GM12873 (cell line): ENCODE data around the gene ZNF2.

Experiments
- TF ChIP-seq, protein P1 (sequence below): IDR thresholded peaks from 2 replicates; pipeline ENCODE4 v1.5.1; 2012; ENCODE audit warnings: low read depth, mild to moderate bottlenecking, moderate library complexity, low read length, control low read depth; ENCODE audit not compliant: insufficient read depth; ENCODE audit errors: missing control alignments

The ZNF2 gene

DNA sequence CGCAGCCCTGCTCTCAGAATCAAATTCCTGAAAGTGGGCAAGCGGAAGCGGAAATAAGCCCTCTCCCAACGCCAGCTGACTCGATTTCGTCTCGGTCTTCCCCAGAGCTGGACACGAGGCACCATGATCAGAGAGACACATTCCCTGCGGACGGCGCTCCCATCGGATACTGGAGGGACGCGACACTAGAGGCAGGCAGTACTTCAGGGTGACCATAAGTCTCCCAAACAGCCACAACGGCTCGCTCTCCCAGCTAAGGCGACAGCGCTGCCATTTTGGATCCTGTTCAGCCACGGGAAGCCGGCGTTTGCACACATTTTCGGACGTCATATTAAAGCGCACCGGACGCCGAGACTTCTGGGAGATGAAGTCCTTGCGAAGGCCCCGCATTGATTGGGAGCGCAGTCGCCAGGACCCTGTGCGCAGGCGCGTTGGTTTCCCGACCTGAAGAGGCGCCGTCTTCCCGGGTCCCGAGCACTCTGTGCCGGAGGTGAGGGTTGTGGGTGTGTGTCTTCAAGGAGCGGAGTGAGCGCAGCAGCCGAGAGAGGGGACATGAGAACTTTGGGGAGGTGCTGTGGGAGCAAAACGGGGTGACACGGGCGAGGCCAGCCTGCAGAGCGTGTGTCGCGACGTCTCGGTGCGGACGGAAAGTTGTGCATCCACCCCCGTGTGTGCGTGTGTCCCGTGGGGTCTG is at the start of gene ZNF2:
TSS of gene ZNF2 (plus strand) at position 439 of the 694 bp plus-strand sequence. CDS start 10,418 bp downstream, outside the sequence.
- TF ChIP-seq, protein P1, sequence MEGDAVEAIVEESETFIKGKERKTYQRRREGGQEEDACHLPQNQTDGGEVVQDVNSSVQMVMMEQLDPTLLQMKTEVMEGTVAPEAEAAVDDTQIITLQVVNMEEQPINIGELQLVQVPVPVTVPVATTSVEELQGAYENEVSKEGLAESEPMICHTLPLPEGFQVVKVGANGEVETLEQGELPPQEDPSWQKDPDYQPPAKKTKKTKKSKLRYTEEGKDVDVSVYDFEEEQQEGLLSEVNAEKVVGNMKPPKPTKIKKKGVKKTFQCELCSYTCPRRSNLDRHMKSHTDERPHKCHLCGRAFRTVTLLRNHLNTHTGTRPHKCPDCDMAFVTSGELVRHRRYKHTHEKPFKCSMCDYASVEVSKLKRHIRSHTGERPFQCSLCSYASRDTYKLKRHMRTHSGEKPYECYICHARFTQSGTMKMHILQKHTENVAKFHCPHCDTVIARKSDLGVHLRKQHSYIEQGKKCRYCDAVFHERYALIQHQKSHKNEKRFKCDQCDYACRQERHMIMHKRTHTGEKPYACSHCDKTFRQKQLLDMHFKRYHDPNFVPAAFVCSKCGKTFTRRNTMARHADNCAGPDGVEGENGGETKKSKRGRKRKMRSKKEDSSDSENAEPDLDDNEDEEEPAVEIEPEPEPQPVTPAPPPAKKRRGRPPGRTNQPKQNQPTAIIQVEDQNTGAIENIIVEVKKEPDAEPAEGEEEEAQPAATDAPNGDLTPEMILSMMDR: no peak

DNA sequence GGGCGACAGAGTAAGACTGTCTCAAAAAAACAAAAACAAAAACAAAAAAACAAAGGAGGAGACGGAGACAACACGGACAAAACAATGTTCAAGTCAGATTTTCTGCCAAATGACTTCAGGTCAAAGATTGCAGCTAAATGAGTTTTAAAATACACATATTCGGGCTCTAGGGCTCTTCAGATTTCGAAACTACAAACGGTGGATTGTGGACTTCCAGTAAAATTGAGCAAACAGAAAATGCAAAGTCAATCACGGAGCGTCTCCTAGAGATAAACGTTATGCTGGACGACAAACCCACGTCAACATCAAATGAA is 44.6 kb upstream of the ZNF2 start:
- TF ChIP-seq, protein P1: no peak

DNA sequence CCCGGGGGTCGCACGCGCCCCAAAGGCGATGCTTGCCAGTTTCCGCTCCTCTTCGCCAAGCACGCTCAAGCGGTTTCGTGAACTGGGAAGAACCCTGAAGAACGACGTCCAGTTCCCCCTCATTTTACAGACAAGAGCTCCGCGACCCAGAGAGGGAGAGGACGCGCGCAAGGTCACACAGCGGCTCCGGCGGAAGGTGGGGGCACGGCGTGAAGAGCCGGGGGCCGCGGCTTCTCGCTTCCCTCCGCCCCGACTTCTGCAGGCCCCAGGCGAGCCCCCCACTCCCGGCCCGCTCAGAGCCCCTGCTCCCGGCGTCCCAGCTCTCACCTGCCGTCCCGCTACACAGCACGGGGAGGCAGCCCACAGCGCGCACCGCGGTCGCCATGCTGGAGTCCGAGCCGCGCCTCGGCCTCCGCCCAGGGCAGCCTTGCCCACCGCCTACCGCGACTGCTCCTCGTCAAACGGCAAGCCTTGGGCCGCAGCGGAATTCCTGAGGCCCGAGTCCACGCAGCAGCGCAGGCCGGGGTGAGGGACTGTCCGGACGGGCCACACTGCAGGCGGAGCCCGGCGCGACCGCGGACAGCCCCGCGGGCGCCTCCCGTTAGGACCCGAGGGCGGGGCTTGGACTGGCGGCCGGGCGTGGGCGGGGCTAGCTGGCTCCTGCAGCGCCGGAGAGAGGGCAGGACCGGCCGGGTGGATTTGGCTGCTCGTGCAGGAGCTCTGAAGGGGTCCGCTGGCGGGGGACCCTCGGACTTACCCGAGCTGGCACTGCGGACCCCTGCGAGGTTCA is 44.0 kb upstream of the ZNF2 start, which contains the start of gene MRPS5:
TSS of gene MRPS5 (minus strand) at position 402 of the 790 bp plus-strand sequence. CDS start at position 385, 17 bp downstream.
- TF ChIP-seq, protein P1: no peak

DNA sequence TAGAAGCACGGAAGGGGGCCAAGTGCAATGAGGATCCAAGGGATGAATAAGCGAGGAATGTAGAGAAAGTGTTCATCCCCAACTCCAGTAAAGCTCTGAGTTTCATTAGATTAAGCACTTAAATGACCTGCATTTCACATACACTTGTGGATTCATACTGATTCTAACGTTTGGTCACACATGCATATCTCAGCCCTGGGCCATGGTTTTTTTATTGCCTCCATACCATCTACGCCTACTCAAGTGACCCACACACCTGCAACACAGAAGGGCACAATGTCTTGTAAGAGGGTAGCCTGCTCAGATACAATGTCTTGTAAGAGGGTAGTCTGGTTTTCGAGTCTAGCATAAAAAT is 43.4 kb upstream of the ZNF2 start:
- TF ChIP-seq, protein P1: no peak

DNA sequence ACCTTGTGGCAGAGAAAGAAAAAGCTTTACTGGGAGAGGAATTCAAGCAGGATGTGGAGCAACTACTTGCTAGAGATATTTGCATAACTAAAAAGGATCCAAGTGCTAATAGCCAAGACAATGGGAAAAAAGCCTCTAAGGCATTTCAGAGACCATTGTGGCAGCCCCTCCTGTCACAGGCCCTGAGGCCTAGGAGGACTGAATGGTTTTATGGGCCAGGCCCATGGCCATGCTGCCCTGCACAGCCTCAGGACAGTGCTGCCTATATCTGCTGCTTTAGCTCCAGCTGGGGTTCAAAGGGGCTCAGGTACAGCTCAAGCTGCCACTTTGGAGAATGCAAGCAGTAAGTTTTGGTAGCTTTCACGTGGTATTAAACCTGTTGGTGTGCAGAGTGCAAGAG is 26.9 kb upstream of the ZNF2 start:
- TF ChIP-seq, protein P1: no peak

DNA sequence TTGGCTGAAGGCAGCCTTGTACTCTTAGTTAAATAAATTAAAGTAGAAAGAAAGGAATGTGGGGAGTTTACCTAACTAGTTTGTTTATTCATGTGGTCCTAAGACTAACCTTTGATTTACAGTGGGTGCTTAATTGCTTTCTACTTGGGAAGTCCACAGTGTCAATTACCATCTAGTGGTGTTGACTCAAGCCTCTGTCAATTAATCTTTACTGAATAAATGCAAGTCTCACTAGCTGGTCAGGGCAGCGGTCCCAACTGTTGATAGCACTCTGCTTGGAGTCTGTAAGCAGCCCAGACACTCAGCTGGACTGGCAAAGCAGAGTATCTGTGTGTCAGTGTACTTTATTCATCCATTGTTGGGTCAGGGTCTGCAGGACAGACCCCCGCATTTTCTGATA is 21.8 kb upstream of the ZNF2 start:
- TF ChIP-seq, protein P1: no peak

DNA sequence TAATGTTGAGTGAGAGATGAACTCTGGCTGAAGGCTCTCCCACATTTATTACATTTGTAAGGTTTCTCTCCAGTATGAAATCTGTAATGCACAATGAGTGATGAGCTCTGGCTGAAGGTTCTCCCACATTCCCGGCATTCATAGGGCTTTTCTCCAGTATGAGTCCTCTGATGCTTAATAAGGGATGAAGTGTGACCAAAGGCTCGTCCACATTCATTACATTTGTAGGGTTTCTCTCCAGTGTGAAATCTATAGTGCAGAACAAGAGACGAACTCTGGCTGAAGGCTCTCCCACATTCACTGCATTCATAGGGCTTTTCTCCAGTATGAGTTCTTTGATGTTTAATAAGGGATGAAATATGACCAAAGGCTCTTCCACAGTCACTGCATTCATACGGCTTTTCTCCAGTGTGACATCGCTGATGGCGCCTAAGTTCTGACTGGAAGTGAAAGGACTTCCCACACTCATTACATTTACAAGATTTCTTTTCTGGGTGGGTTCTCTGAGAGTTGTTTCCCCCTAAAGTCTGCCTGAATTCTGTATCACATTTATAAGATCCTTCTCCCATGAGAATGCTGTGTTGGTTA is 16.1 kb upstream of the ZNF2 start:
- TF ChIP-seq, protein P1: no peak
